Left forelimb (tissue), 1 donor: ENCODE results near the gene RENBP.

ENCODE experiments used
- DNase-seq: peaks from one replicate; pipeline ENCODE4 v3.0.0-alpha.2; 2018; ENCODE audit warnings: low spot score

The RENBP gene

DNA sequence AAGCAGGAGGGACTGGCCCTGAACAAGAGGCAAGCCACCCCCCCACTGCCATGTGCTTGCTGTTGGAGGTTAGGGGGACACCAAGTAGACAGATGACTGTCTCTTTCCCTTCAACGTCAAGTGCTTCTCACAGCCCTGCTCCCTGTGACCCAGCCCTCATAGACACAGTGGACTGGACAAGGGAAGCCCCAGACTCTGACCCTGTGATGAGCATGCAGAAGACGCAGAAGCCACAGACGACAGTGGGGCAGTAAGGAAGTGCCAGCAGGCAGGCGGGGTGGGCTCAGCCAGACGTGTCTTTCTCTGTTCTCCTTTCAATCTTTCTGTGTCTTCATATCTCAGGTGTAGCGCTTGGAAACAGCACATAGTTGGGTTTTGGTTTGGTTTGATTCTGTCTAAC lies 56.1 kb downstream of the RENBP start:
- no peak for DNase-seq

GRCh38 chrX:153887385-153887784 lies 57.1 kb downstream of the RENBP start:
- no peak for DNase-seq

- DNase-seq = no peak
These were observed 57.5 kb downstream of the RENBP start for GRCh38 chrX:153886915-153887314.

- no peak for DNase-seq
These were observed 58.2 kb downstream of the RENBP start, which contains the start of gene L1CAM for GRCh38 chrX:153885968-153886903. L1CAM (minus strand) TSS chrX:153886173; CDS start chrX:153875836, 10,337 bp downstream.
